GM12891 (cell line): ENCODE measurements around the gene LOXL4.
A peak's percentile ranks its signal among the peaks of the same experiment; 100 is the strongest.

Experiments
- DNase-seq: peaks from one replicate; pipeline ENCODE4 v3.0.0; 2011; ENCODE audit warnings: low spot score; ENCODE audit not compliant: insufficient read length
- FAIRE-seq: peaks from 2 replicates; lab custom pipeline; 2011; peaks lifted over from hg19 to GRCh38; lab: Jason Lieb, UNC
- PAX5 ChIP-seq: IDR thresholded peaks from 2 replicates; pipeline ENCODE4 v1.6.1; 2011; ENCODE audit warnings: low read length, moderate library complexity, mild to moderate bottlenecking; ENCODE audit not compliant: insufficient read depth, severe bottlenecking
- POLR2A ChIP-seq: IDR thresholded peaks from 2 replicates; pipeline ENCODE4 v1.6.1; 2011; ENCODE audit warnings: low read depth, low read length, control low read depth
- POLR2AphosphoS5 ChIP-seq: IDR thresholded peaks from 2 replicates; pipeline ENCODE4 v1.6.1; 2011; ENCODE audit warnings: low read depth, low read length, control low read depth
- POU2F2 ChIP-seq: IDR thresholded peaks from 2 replicates; pipeline ENCODE4 v1.6.1; 2011; ENCODE audit warnings: low read depth, mild to moderate bottlenecking, control low read depth, low read length, moderate library complexity
- SPI1 ChIP-seq: IDR thresholded peaks from 2 replicates; pipeline ENCODE4 v1.6.1; 2011; ENCODE audit warnings: low read depth, low read length, control low read depth
- TAF1 ChIP-seq: IDR thresholded peaks from 2 replicates; pipeline ENCODE4 v1.6.1; 2011; ENCODE audit warnings: low read depth, low read length, control low read depth

Gene LOXL4

DNA sequence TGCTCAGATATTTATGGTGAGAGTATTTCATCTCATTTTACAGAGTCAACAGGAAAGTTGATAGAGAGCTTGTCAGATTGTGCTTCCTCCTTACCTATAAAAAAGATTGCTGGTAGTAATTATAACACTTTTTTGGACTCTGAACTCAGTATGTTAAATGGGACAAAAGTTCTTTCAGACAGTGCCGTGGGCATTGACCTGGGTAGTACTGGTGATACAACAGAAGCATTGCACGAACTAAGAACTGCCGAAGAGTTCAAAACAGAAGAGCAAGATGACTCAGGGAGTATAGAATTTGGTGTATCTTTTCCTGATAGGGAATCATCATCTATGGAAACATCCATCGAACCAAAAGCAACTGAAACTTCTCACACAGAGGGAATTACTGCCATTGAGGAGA lies 58.6 kb downstream of the LOXL4 start:
- DNase-seq (no peak), FAIRE-seq (no peak)
- TF ChIP-seq PAX5 (no peak), POU2F2 (no peak), TAF1 (no peak), SPI1 (no peak), POLR2AphosphoS5 (no peak), POLR2A (no peak)

DNA sequence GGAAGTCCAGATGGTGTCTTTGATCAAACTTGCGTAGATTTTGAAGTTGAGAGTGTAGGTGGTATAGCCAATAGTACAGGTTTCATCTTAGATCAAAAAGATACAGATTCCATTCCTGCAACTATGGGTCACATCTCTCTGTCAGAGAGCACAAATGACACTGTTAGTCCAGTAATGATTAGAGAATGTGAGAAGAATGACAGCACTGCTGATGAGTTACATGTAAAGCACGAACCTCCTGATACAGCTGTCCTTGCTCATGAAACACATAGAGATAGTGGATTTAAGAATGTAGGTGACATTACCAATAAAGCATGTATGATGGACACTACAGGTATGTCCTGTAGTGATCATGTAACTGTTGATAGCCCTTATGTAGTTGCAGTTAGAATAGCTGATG lies 59.1 kb downstream of the LOXL4 start:
- peak; percentile 66 for FAIRE-seq
- DNase-seq: no peak
- TF ChIP-seq POLR2AphosphoS5: no peak
- no peak for TF ChIP-seq TAF1
- no peak for TF ChIP-seq POU2F2
- TF ChIP-seq POLR2A: no peak
- no peak for TF ChIP-seq SPI1
- no peak for TF ChIP-seq PAX5

DNA sequence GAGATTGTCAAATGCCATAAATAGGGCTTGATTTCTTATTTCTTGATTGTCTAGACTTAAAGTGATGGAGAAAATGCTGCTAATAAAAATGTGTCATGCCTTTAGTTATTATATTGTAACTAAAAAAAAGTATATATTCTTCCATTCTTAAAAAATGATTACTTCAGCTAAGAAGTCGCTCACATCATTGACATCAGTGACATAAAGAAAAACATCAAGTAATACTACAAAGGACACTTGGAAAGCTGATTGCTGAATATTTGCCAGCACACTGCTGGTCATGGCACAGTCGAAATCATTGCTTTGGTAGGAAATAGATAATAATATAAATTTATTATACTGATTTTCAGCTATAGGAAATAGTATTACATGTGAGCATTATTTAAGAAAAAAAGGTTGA lies 62.6 kb downstream of the LOXL4 start:
- TF ChIP-seq SPI1: no peak
- no peak for TF ChIP-seq POLR2A
- TF ChIP-seq PAX5: no peak
- TF ChIP-seq POU2F2: no peak
- no peak for TF ChIP-seq TAF1
- TF ChIP-seq POLR2AphosphoS5: no peak
- DNase-seq (no peak), FAIRE-seq (no peak)

DNA sequence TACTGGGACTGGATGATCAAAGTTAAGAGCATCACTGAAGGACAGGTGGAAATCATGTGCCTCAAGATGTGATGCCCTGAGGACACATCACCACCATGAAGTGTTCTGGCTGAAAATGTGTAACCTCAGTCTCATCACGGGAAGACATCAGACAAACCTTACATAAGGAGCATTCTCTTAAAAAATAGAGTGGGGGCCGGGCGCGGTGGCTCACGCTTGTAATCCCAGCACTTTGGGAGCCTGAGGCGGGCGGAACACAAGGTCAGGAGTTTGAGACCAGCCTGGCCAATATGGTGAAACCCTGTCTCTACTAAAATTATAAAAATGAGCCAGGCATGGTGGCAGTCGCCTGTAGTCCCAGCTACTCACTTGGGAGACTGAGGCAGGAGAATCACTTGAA lies 65.6 kb downstream of the LOXL4 start:
- FAIRE-seq: no peak
- TF ChIP-seq POLR2A (no peak), POU2F2 (no peak), SPI1 (no peak), PAX5 (no peak), TAF1 (no peak), POLR2AphosphoS5 (no peak)

DNA sequence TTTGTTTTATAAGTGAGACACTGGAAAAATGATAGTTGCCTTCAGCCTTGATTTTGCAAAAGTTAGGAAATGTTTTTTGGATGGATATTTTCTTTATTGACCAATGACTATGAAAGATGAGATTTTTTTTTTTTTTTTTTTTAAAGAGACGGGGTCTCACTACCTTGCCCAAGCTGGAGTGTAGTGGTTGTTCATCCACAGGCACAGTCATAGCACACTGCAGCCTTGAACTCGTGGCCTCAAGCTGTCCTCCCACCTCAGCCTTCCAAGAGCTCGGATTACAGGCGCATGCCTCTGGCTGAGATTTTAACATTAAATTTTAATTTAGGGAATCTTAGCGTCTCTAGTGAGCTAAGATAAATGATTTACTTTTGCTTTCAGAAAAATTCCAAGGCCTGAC lies 66.2 kb downstream of the LOXL4 start:
- DNase-seq (no peak), FAIRE-seq (no peak)
- no peak for TF ChIP-seq POLR2AphosphoS5
- no peak for TF ChIP-seq POLR2A
- no peak for TF ChIP-seq POU2F2
- TF ChIP-seq SPI1: no peak
- TF ChIP-seq TAF1: no peak
- no peak for TF ChIP-seq PAX5

More for the DNA sequence above, 65.6 kb downstream of the LOXL4 start:
- no peak for DNase-seq
